Keratinocyte (primary cell): ENCODE measurements around the gene MALT1. TPM values are rescaled to one million over a fixed set of nuclear protein-coding genes. Genes with fewer than 3 reads are reported as not detected.

Experiments used
- DNase-seq: peaks from one replicate; pipeline ENCODE4 v3.0.0-alpha.2; 2011; ENCODE audit warnings: low read depth, missing footprints, low spot score
- FAIRE-seq: peaks from 2 replicates; lab custom pipeline; 2011; peaks lifted over from hg19 to GRCh38; lab: Jason Lieb, UNC
- H2AFZ ChIP-seq: 2 replicates; pipeline ENCODE4 v1.6.0; 2012; ENCODE audit warnings: low read length, control low read depth, inconsistent platforms; ENCODE audit not compliant: control insufficient read depth
- H3K27ac ChIP-seq: 2 replicates; pipeline ENCODE4 v1.5.1; 2011; ENCODE audit warnings: low read length; ENCODE audit not compliant: control insufficient read depth, insufficient read depth
- H3K27me3 ChIP-seq: 3 replicates; pipeline ENCODE4 v1.6.0; 2011; ENCODE audit warnings: low read length; ENCODE audit not compliant: control insufficient read depth, insufficient read depth; ENCODE audit errors: extremely low read depth
- H3K36me3 ChIP-seq, 2 experiments: 2 replicates in 1 of 2; 3 replicates in 1 of 2; pipeline ENCODE4 v1.5.1; 2011; ENCODE audit warnings: low read length in 2 of 2, mild to moderate bottlenecking in 1 of 2; ENCODE audit not compliant: control insufficient read depth in 2 of 2, insufficient read depth in 2 of 2; ENCODE audit errors: extremely low read depth in 1 of 2
- H3K4me1 ChIP-seq: 3 replicates; pipeline ENCODE4 v1.5.1; 2011; ENCODE audit warnings: low read length; ENCODE audit not compliant: control insufficient read depth, insufficient read depth; ENCODE audit errors: extremely low read depth
- H3K4me2 ChIP-seq: 3 replicates; pipeline ENCODE4 v1.6.0; 2011; ENCODE audit warnings: low read depth, low read length; ENCODE audit not compliant: control insufficient read depth, insufficient read depth; ENCODE audit errors: extremely low read depth
- H3K4me3 ChIP-seq, 3 experiments: fragments of 200-600 bp in 1 of 3; sonication (generic) in 1 of 3; 2 replicates in 2 of 3; 3 replicates in 1 of 3; pipeline ENCODE4 v1.5.1; 2011 to 2016; ENCODE audit warnings: low read length in 3 of 3, mild to moderate bottlenecking in 3 of 3, control low read depth in 2 of 3, inconsistent platforms in 1 of 3, low read depth in 1 of 3, mixed read lengths in 1 of 3, mixed run types in 1 of 3, moderate library complexity in 1 of 3; ENCODE audit not compliant: control insufficient read depth in 2 of 3, insufficient read depth in 2 of 3; ENCODE audit errors: extremely low read depth in 1 of 3
- H3K79me2 ChIP-seq: 2 replicates; pipeline ENCODE4 v1.6.0; 2012; ENCODE audit warnings: low read length; ENCODE audit not compliant: control insufficient read depth, insufficient read depth
- H3K9ac ChIP-seq: 3 replicates; pipeline ENCODE4 v1.6.0; 2011; ENCODE audit warnings: low read length; ENCODE audit not compliant: control insufficient read depth, insufficient read depth; ENCODE audit errors: extremely low read depth
- H3K9me1 ChIP-seq: 3 replicates; pipeline ENCODE4 v1.6.0; 2011; ENCODE audit warnings: low read length; ENCODE audit not compliant: control insufficient read depth, insufficient read depth; ENCODE audit errors: extremely low read depth
- H3K9me3 ChIP-seq: 2 replicates; pipeline ENCODE4 v1.5.1; 2012; ENCODE audit warnings: low read depth, low read length; ENCODE audit not compliant: control insufficient read depth
- H4K20me1 ChIP-seq: 3 replicates; pipeline ENCODE4 v1.6.0; 2011; ENCODE audit warnings: low read length; ENCODE audit not compliant: control insufficient read depth, insufficient read depth; ENCODE audit errors: extremely low read depth
- CTCF ChIP-seq, 3 experiments: IDR thresholded peaks in 1 of 3; conservative IDR thresholded peaks in 1 of 3; optimal IDR thresholded peaks in 1 of 3; 2 replicates in 2 of 3; 3 replicates in 1 of 3; pipeline versions ENCODE3 to v1.5.1; 2011; ENCODE audit warnings: low read length in 3 of 3, mild to moderate bottlenecking in 3 of 3, moderate library complexity in 2 of 3, control low read depth in 1 of 3, inconsistent platforms in 1 of 3; ENCODE audit not compliant: insufficient read depth in 2 of 3; ENCODE audit errors: extremely low read depth in 1 of 3
- EZH2 ChIP-seq: IDR thresholded peaks from one replicate; pipeline ENCODE4 v1.6.1; 2012; ENCODE audit warnings: inconsistent platforms, mild to moderate bottlenecking, low read length, moderate library complexity
- dilution Hi-C: fragments of 300-500 bp; cut with MboI; formaldehyde crosslinking; loops from one replicate; pipeline ENCODE4 v1.7.0; 2020; ENCODE audit warnings: low sequenced_read_pairs; ENCODE audit not compliant: extremely low pct_ligation_motif_present
- polyA plus RNA-seq, 5 experiments: library from polyadenylated mRNA; depleted of rRNA in 3 of 5; stranded (reverse) in 3 of 5; stranded (forward) in 1 of 5; unstranded in 1 of 5; fragments of >200 nt; gene quantifications; 1 replicate in 1 of 5; 2 replicates in 3 of 5; 3 replicates in 1 of 5; pipeline versions ENCODE4 v1.2.1 to v1.2.3, GENCODE V29; 2011 to 2012; ENCODE audit warnings: missing spikeins in 2 of 5, low read depth in 1 of 5, low replicate concordance in 1 of 5

Gene MALT1
- polyA plus RNA-seq, 1 donor (not counting 4 experiments of a cell fraction or from before 2014, with no cell fraction given) = 52.1 TPM

- Histone ChIP-seq H3K4me2 (no peak overlapping the region), H3K79me2 (no peaks in the 10 kb centered on the region), H3K36me3 (no peaks in the 10 kb centered on the region), H3K9me3 (peaks cover 7% of the 10 kb centered on the region), H3K4me1 (peaks cover 3% of the 10 kb centered on the region), H3K27ac (no peak overlapping the region), H3K4me3 (no peak overlapping the region), H3K9me1 (no peaks in the 10 kb centered on the region), H2AFZ (no peak overlapping the region), H3K9ac (no peak overlapping the region), H3K27me3 (peaks cover 3% of the 10 kb centered on the region), H4K20me1 (no peaks in the 10 kb centered on the region)
- FAIRE-seq (peak; percentile 69), DNase-seq (no peak)
- TF ChIP-seq CTCF (optimal IDR thresholded peaks at IDR 0.05 in 1 of 3, IDR thresholded peaks at IDR 0.05 in 1 of 3, conservative IDR thresholded peaks at IDR 0.05 in 1 of 3; ENCODE audit: extremely low read depth in 1 of 3, insufficient read depth in 2 of 3, low read length in 3 of 3) (no peak), EZH2 (no peak)
- dilution Hi-C loops = no loop called here
These were observed 16.2 kb upstream of the MALT1 start for GRCh38 chr18:58654896-58655614.

DNA sequence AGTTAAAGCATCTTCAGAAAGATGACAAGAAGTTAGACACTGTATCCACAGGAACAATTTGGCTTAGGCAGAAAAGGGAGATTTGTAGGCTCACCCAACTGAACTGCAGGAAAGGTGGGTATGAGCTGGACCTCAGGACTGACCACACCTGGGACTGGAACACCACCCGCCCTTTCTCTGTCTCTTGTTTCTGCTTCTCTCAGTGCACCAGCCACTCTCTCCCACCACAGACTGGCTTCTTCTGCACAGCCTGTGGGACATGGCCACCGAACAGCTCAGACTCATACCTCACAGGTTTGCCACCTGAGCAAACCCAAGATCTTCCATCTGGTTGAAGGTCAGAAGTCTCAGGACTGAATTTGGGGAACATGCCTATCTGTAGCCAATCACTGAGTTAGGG, 14.2 kb upstream of the MALT1 start:
- no peak for FAIRE-seq
- no peak overlapping the region for H3K27ac ChIP-seq
- H2AFZ ChIP-seq = no peak overlapping the region
- H3K79me2 ChIP-seq = no peaks in the 10 kb centered on the region
- no peak overlapping the region for H3K4me3 ChIP-seq
- H3K27me3 ChIP-seq = peaks cover 3% of the 10 kb centered on the region
- H3K9ac ChIP-seq = no peak overlapping the region
- no peak for TF ChIP-seq EZH2
- H3K9me3 ChIP-seq = peaks cover 7% of the 10 kb centered on the region
- H4K20me1 ChIP-seq = no peaks in the 10 kb centered on the region
- H3K4me1 ChIP-seq = no peaks in the 10 kb centered on the region
- DNase-seq = no peak
- no peak overlapping the region for H3K4me2 ChIP-seq
- H3K36me3 ChIP-seq = no peaks in the 10 kb centered on the region
- dilution Hi-C loops = no loop called here
- no peaks in the 10 kb centered on the region for H3K9me1 ChIP-seq

DNA sequence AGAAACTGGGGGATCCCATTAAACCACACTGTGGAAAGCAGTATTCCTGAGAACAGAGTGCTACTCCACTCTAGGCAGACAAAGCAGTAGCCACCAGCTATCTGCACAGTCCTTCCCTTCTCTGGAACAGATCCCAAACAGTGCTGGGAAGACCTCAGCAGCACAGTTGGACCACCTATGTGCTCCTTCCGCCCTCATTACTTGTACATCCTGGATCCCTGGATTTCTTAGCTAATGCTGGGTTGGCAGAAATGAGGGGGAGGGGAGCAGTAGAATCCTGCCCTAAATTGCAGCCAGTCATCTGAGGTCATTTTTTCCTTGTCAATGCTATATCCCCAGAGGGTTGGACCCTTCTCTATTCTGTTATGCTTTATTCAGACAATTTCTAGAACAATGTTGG, 13.8 kb upstream of the MALT1 start:
- FAIRE-seq = no peak
- H3K36me3 ChIP-seq = no peaks in the 10 kb centered on the region

More for the DNA sequence above, 13.8 kb upstream of the MALT1 start:
- Histone ChIP-seq H3K9ac (no peak overlapping the region), H3K27ac (no peak overlapping the region), H3K9me3 (peaks cover 7% of the 10 kb centered on the region), H3K27me3 (peaks cover 3% of the 10 kb centered on the region), H3K4me2 (no peak overlapping the region), H3K9me1 (no peaks in the 10 kb centered on the region), H4K20me1 (no peaks in the 10 kb centered on the region), H3K4me3 (no peak overlapping the region), H2AFZ (no peak overlapping the region), H3K79me2 (no peaks in the 10 kb centered on the region), H3K4me1 (no peaks in the 10 kb centered on the region)
- TF ChIP-seq CTCF (optimal IDR thresholded peaks at IDR 0.05 in 1 of 3, IDR thresholded peaks at IDR 0.05 in 1 of 3, conservative IDR thresholded peaks at IDR 0.05 in 1 of 3; ENCODE audit: extremely low read depth in 1 of 3, insufficient read depth in 2 of 3, low read length in 3 of 3) (no peak), EZH2 (no peak)
- dilution Hi-C loops = no loop called here
- DNase-seq = no peak
